DOHH2 (cell line): ENCODE data around the gene NXPH2.

Source experiments
- CTCF ChIP-seq: fragments of 200-600 bp; sonication (generic); IDR thresholded peaks from one replicate; pipeline ENCODE4 v1.5.1; 2014; ENCODE audit warnings: antibody characterized with exemption, mild to moderate bottlenecking, low read depth, low read length; ENCODE audit not compliant: poor library complexity, severe bottlenecking
- EZH2phosphoT487 ChIP-seq: fragments of 200-600 bp; sonication (generic); IDR thresholded peaks from 2 replicates; pipeline ENCODE4 v1.6.1; 2017; ENCODE audit warnings: borderline replicate concordance, mild to moderate bottlenecking, antibody characterized with exemption, low read length, moderate library complexity, mixed read lengths

- no peak for TF ChIP-seq CTCF
- TF ChIP-seq EZH2phosphoT487: no peak
Observed at GRCh38 chr2:138649571-138649970, 130.6 kb downstream of the NXPH2 start.
